GM12865 (cell line): ENCODE measurements around the gene ABCD1.
"Not testable (repeated sequence)": the region's sequence is repeated elsewhere in the genome, so short reads cannot be mapped to it uniquely, and the experiment has no call there.

Experiments
- DNase-seq: peaks from one replicate; pipeline ENCODE4 v3.0.0; 2010; ENCODE audit warnings: low read depth
- H3K4me3 ChIP-seq: 2 replicates; pipeline ENCODE4 v1.5.1; 2011; ENCODE audit warnings: mild to moderate bottlenecking, low read depth, low read length, control low read depth
- TF ChIP-seq, protein P1 (sequence below): IDR thresholded peaks from 2 replicates; pipeline ENCODE4 v1.5.1; 2011; ENCODE audit warnings: low read length, control low read depth, low read depth, inconsistent platforms; ENCODE audit not compliant: insufficient read depth; ENCODE audit errors: missing control alignments

The ABCD1 gene

DNA sequence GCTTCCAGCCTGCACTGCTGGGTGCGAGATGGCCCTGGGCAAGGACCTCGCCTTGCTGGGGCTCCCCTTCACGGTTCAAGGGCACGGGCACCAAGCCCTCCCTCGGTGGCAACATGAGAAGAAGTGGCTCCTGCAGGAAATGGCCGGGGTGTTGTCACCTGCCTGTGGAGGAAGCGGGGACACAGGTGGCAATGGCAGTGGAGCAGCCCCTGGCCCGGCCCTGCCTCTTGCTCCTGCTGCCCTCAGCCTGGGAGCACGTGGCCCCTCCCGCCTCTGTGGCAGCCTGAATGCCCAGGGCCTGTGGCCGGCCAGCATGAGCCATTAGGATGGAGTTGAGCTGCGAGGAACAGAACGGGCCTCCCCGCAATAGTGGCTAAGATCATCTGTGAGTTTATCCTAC, 16.8 kb downstream of the ABCD1 start:
- TF ChIP-seq, protein P1, sequence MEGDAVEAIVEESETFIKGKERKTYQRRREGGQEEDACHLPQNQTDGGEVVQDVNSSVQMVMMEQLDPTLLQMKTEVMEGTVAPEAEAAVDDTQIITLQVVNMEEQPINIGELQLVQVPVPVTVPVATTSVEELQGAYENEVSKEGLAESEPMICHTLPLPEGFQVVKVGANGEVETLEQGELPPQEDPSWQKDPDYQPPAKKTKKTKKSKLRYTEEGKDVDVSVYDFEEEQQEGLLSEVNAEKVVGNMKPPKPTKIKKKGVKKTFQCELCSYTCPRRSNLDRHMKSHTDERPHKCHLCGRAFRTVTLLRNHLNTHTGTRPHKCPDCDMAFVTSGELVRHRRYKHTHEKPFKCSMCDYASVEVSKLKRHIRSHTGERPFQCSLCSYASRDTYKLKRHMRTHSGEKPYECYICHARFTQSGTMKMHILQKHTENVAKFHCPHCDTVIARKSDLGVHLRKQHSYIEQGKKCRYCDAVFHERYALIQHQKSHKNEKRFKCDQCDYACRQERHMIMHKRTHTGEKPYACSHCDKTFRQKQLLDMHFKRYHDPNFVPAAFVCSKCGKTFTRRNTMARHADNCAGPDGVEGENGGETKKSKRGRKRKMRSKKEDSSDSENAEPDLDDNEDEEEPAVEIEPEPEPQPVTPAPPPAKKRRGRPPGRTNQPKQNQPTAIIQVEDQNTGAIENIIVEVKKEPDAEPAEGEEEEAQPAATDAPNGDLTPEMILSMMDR = no peak
- H3K4me3 ChIP-seq = no peak overlapping the region
- DNase-seq = no peak

DNA sequence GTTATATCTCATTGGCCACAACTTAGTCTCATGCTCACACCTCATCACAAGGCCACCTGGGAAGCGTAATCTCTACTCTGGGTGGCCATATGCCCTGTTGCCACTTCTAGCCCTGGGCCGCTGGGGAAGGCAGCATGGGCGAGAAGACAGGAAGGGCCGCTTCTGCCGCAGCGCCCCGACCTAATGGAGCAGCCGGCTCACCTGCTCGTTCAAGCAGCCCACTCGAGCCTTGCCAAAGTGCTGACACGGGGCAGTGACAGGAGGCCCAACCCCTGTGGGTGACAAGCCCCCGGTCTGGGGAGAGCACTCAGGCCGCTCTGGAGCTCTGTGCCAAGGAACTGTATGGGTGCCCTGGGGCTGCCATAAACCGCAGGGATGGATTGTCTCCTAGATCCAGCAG, 17.5 kb downstream of the ABCD1 start:
- DNase-seq, H3K4me3 ChIP-seq: not testable (repeated sequence)

GRCh38 chrX:153742796-153743467, 18.3 kb downstream of the ABCD1 start:
- H3K4me3 ChIP-seq, DNase-seq: not testable (repeated sequence)

DNA sequence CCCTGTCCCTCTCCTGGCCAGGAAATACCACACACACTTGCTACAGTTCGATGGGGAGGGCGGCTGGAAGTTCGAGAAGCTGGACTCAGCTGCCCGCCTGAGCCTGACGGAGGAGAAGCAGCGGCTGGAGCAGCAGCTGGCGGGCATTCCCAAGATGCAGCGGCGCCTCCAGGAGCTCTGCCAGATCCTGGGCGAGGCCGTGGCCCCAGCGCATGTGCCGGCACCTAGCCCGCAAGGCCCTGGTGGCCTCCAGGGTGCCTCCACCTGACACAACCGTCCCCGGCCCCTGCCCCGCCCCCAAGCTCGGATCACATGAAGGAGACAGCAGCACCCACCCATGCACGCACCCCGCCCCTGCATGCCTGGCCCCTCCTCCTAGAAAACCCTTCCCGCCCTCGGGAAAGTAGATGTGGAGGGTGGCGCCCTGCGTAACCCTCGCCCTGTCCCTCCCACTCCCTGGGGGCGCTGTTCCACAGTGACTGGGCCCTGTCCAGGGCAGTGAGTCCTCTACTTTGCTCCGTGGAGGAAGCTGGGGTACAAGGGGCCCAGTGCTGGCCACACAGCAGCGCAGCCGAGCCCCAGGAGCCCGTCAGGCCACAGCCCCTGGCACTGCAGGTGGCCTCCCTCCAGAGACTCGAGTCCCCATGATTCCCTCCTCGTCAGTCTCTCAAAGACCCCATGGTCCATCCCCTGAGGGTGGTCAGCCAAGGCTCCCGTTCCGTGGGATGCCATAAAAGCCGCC, 19.0 kb downstream of the ABCD1 start:
- not testable (repeated sequence) for DNase-seq, H3K4me3 ChIP-seq

DNA sequence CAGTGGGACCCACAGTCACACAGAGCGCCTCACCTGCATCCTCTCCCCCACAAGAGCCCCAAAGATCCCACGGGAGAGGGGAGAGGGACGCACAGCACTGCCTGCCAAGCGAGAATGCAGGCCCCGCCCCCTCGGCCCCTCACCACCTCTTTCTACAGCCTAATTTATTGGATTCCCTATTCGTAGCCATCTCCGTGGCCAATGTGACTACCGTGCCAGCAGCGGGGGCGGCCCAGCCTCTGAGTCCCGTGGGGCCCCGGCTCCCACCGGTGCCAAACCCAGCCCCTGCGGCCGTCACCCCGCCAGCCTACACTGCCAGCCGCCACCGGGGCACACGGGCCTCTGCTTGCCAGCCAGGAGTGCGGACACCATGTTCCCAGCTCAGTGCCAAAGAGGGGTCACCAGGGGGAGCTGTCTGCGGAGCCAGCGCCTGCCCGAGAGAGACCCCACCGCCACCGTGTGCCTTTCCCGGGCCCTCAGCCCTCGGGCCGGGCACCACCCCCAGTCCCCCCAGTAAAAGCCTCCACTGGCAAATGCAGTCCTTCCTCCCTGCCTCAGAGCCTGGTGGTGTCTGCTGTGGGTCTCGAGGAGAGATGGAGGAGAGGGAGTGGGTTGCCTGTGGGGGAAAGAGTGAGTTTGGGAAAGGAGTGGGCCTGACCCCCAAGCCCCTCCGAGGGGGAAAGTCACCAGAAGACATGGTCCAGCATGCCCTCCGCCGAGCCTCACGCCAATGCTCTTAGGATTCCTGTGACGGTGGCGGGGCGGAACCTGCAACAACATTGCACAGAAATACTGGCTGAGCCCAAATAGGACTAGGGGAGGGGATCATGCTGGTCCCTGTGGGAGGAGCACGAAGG, 19.8 kb downstream of the ABCD1 start:
- TF ChIP-seq, protein P1 = peak; percentile 11
- no peak overlapping the region for H3K4me3 ChIP-seq
- DNase-seq = no peak

- not testable (repeated sequence) for H3K4me3 ChIP-seq, DNase-seq
These were observed 20.4 kb downstream of the ABCD1 start for GRCh38 chrX:153745067-153745433.

- TF ChIP-seq, protein P1 = no peak
- no peak for DNase-seq
- no peak overlapping the region for H3K4me3 ChIP-seq
These were observed 21.7 kb downstream of the ABCD1 start for GRCh38 chrX:153746359-153746758.

DNA sequence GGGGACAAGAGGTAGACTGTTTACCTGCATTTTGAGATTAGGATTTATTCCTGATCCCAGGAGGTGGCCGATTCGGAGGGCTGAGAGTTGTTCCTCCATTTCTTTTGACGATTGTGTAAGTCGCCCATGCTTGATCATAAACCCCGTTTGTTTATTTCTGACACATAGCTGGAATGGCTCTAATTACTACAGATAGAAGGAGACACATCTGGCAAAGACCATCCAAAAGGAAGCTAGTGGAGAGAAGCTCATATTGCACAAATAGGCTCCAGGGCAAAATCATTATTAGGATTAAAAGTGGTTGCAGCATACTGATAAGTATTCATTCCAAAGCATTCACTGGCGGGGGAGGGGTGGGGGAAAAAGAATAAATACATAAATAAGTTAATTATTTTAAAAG, 22.3 kb downstream of the ABCD1 start:
- not testable (repeated sequence) for DNase-seq, H3K4me3 ChIP-seq

GRCh38 chrX:153749017-153749416, 24.4 kb downstream of the ABCD1 start:
- H3K4me3 ChIP-seq, DNase-seq: not testable (repeated sequence)

DNA sequence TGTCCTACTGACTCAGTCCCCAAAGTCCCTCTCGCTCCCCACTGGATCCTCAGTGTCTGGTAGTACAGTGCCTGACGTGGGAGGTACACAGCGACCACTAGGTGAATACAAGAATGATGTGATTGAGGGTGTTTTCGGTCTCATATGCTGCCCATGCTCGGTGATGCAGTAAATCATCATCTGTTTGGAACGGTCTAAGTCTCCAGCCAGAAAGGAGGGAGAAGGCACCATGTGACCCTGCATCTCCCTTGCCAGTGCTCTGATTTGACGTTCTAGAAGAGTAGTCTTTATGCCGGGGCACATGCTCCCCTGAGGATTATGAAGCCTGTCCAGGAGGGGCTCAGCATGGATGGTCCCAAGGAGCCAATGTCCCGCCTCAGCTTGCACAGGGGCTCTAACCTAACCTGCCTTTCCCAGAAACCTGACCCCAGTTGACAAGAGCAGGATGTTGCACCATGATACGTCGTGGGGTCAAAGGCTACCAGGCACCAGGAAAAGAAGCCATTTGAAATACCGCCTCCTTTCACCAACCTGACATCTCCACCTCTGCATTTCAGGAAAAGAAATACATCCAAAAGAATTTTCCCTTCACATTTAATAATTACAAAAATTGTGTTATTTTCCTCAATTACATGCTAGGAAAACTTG, 25.6 kb downstream of the ABCD1 start:
- no peak overlapping the region for H3K4me3 ChIP-seq
- no peak for DNase-seq
- TF ChIP-seq, protein P1 = no peak
